WTC11 (cell line): ENCODE results near the gene PITPNM2.

ENCODE experiments used
- HMGXB4 ChIP-seq: sonication (generic); formaldehyde crosslinking; IDR thresholded peaks from 2 replicates; pipeline ENCODE4 v1.8.1; 2023; ENCODE audit warnings: mild to moderate bottlenecking, moderate library complexity, missing genetic modification reagents
- JUN ChIP-seq: sonication (generic); formaldehyde crosslinking; IDR thresholded peaks from 2 replicates; pipeline ENCODE4 v1.8.0; 2023; ENCODE audit warnings: mild to moderate bottlenecking, missing genetic modification reagents
- NFYB ChIP-seq: sonication (generic); formaldehyde crosslinking; conservative IDR thresholded peaks from 2 replicates; pipeline ENCODE4 v1.8.0; 2022; ENCODE audit warnings: low read depth, missing genetic modification reagents
- TEAD4 ChIP-seq: sonication (generic); formaldehyde crosslinking; IDR thresholded peaks from 2 replicates; pipeline ENCODE4 v1.8.0; 2022; ENCODE audit warnings: mild to moderate bottlenecking, missing genetic modification reagents
- TF ChIP-seq, protein P1 (sequence below): fragments of 200-600 bp; IDR thresholded peaks from 2 replicates; pipeline ENCODE4 v1.8.0; 2022; ENCODE audit warnings: antibody characterized with exemption
- TF ChIP-seq, protein P2 (sequence below): sonication (generic); formaldehyde crosslinking; IDR thresholded peaks from 2 replicates; pipeline ENCODE4 v1.8.1; 2022; ENCODE audit warnings: low read depth, missing genetic modification reagents, borderline replicate concordance
- TF ChIP-seq, protein P3 (sequence below): sonication (generic); formaldehyde crosslinking; IDR thresholded peaks from 2 replicates; pipeline ENCODE4 v1.8.0; 2022; ENCODE audit warnings: mild to moderate bottlenecking, missing genetic modification reagents

DNA sequence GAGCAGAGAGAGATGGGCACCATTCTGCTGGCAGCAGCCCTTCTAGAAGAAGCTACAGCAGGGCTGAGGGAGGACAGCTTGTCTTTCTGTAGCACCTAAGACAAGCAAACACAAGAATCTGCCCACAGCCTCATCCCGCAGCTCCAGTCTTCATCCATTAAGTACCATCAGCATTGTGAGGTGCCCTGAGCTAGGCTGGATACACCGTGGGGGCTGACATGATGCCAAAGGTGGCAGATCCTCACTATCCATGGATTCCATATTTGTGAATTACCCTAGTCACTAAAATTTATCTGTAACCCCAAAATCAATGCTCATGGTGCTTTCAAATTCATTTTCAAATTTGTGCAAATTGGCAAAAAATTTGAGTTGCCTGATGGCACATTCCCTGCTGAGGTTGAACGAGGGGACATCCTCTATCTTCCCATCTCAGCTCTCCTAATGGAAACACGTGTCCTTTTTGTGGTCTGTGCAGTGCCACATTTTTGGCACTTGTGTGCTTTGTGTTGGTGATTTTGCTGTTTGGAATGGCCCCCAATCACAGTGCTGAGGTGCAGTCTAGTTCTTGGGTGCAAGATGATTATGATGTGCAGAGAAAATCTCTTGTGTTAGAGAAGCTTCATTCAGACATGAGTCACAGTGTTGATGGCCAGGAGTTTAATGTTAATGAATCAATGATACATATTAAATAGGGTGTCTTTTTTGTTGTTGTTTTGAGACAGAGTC lies 7.0 kb downstream of the PITPNM2 start:
- TF ChIP-seq, protein P1, sequence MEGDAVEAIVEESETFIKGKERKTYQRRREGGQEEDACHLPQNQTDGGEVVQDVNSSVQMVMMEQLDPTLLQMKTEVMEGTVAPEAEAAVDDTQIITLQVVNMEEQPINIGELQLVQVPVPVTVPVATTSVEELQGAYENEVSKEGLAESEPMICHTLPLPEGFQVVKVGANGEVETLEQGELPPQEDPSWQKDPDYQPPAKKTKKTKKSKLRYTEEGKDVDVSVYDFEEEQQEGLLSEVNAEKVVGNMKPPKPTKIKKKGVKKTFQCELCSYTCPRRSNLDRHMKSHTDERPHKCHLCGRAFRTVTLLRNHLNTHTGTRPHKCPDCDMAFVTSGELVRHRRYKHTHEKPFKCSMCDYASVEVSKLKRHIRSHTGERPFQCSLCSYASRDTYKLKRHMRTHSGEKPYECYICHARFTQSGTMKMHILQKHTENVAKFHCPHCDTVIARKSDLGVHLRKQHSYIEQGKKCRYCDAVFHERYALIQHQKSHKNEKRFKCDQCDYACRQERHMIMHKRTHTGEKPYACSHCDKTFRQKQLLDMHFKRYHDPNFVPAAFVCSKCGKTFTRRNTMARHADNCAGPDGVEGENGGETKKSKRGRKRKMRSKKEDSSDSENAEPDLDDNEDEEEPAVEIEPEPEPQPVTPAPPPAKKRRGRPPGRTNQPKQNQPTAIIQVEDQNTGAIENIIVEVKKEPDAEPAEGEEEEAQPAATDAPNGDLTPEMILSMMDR = no peak
- TF ChIP-seq NFYB (CRISPR knock-in tag) = no peak
- TF ChIP-seq, protein P2, sequence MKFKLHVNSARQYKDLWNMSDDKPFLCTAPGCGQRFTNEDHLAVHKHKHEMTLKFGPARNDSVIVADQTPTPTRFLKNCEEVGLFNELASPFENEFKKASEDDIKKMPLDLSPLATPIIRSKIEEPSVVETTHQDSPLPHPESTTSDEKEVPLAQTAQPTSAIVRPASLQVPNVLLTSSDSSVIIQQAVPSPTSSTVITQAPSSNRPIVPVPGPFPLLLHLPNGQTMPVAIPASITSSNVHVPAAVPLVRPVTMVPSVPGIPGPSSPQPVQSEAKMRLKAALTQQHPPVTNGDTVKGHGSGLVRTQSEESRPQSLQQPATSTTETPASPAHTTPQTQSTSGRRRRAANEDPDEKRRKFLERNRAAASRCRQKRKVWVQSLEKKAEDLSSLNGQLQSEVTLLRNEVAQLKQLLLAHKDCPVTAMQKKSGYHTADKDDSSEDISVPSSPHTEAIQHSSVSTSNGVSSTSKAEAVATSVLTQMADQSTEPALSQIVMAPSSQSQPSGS (CRISPR knock-in tag) = no peak
- TF ChIP-seq JUN (CRISPR knock-in tag) = no peak
- TF ChIP-seq HMGXB4 (CRISPR knock-in tag) = no peak
- no peak for TF ChIP-seq TEAD4
- TF ChIP-seq, protein P3, sequence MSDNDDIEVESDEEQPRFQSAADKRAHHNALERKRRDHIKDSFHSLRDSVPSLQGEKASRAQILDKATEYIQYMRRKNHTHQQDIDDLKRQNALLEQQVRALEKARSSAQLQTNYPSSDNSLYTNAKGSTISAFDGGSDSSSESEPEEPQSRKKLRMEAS (CRISPR knock-in tag) = no peak
